ENCODE data around the gene NUB1.
A peak's percentile ranks its signal among the peaks of the same experiment; 100 is the strongest.

Gene NUB1

GRCh38 chr7:151408839-151409666 lies 67.4 kb downstream of the NUB1 start:
- no peak for DNase-seq

GRCh38 chr7:151409667-151410404 lies 68.2 kb downstream of the NUB1 start, which contains the start of gene WDR86:
Gene WDR86 (minus strand): TSS chr7:151410038. CDS start chr7:151409589, 449 bp downstream.
- DNase-seq = no peak

- DNase-seq = peak; percentile 11
These were observed 69.1 kb downstream of the NUB1 start for GRCh38 chr7:151410405-151411390.

- DNase-seq = peak; percentile 41
These were observed 69.9 kb downstream of the NUB1 start for GRCh38 chr7:151411551-151411950.

- no peak for DNase-seq
These were observed 70.7 kb downstream of the NUB1 start for GRCh38 chr7:151412318-151412717.

- DNase-seq = no peak
These were observed 71.6 kb downstream of the NUB1 start for GRCh38 chr7:151413241-151413640.

- DNase-seq = peak; percentile 37
These were observed 73.9 kb downstream of the NUB1 start for GRCh38 chr7:151415375-151416105.

GRCh38 chr7:151416112-151416940 lies 74.7 kb downstream of the NUB1 start:
- no peak for DNase-seq

- no peak for DNase-seq
These were observed 75.3 kb downstream of the NUB1 start for GRCh38 chr7:151416941-151417315.

- DNase-seq = no peak
These were observed 78.5 kb downstream of the NUB1 start for GRCh38 chr7:151420144-151420543.

- DNase-seq = no peak
These were observed 80.6 kb downstream of the NUB1 start for GRCh38 chr7:151422212-151422611.

GRCh38 chr7:151423226-151423625 lies 81.6 kb downstream of the NUB1 start:
- no peak for DNase-seq

- no peak for DNase-seq
These were observed 82.3 kb downstream of the NUB1 start for GRCh38 chr7:151423936-151424335.

- no peak for DNase-seq
These were observed 83.2 kb downstream of the NUB1 start for GRCh38 chr7:151424799-151425198.

- DNase-seq = no peak
These were observed 84.2 kb downstream of the NUB1 start for GRCh38 chr7:151425670-151426440.

- DNase-seq = peak; percentile 89
These were observed 84.9 kb downstream of the NUB1 start for GRCh38 chr7:151426441-151426903.

- no peak for DNase-seq
These were observed 85.5 kb downstream of the NUB1 start for GRCh38 chr7:151426904-151427704.

GRCh38 chr7:151427705-151428377 lies 86.2 kb downstream of the NUB1 start:
- DNase-seq = no peak
